Measurements from ENCODE around the gene MGAT4A.

DNA sequence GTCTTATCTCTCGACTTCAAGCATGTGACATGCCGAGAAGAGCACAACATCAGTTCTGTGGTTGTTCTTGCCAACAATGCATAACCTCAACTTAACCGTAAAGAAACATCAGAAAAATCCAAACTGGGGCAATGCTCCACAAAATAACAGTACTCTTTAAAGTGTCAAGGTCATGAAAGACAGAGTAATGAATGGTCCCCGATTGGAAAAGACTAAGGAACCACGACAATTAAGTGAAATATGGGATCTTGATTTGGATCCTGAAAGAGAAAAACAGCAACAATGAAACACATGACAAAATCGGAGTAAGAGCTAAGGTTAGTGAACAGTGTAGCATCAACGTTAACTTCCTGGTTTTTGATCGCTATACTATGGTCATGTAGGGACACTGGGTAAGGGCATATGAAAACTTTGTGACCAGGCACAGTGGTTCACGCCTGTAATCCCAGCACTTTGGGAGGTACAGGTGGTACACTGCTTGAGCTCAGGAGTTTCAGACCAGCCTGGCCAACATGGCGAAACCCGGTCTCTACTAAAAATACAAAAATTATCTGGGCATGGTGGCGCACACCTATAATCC lies 67.3 kb downstream of the MGAT4A start:
- no peak for TF ChIP-seq GATAD2A (IDR thresholded peaks at IDR 0.05)
- no peak for TF ChIP-seq FOSL1 (tag; conservative IDR thresholded peaks at IDR 0.05)
- TF ChIP-seq HCFC1 (IDR thresholded peaks at IDR 0.05; ENCODE audit: low read depth, low read length), result no peak
- TF ChIP-seq, protein P1, sequence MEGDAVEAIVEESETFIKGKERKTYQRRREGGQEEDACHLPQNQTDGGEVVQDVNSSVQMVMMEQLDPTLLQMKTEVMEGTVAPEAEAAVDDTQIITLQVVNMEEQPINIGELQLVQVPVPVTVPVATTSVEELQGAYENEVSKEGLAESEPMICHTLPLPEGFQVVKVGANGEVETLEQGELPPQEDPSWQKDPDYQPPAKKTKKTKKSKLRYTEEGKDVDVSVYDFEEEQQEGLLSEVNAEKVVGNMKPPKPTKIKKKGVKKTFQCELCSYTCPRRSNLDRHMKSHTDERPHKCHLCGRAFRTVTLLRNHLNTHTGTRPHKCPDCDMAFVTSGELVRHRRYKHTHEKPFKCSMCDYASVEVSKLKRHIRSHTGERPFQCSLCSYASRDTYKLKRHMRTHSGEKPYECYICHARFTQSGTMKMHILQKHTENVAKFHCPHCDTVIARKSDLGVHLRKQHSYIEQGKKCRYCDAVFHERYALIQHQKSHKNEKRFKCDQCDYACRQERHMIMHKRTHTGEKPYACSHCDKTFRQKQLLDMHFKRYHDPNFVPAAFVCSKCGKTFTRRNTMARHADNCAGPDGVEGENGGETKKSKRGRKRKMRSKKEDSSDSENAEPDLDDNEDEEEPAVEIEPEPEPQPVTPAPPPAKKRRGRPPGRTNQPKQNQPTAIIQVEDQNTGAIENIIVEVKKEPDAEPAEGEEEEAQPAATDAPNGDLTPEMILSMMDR (IDR thresholded peaks at IDR 0.05 in 2 of 3, conservative IDR thresholded peaks at IDR 0.05 in 1 of 3; ENCODE audit: insufficient read depth in 2 of 3, low read depth in 1 of 3, low read length in 3 of 3), result no peak
- TF ChIP-seq PHF20 (IDR thresholded peaks at IDR 0.05; ENCODE audit: partially characterized antibody), result no peak

Data from K562 (cell line).